ENCODE data around the gene AK5. TPM values are rescaled to one million over a fixed set of nuclear protein-coding genes. Genes with fewer than 3 reads are reported as not detected.

Gene AK5
- total RNA-seq, 2 donors from 2014 or later, result 0.46 to 2.8 TPM

DNA sequence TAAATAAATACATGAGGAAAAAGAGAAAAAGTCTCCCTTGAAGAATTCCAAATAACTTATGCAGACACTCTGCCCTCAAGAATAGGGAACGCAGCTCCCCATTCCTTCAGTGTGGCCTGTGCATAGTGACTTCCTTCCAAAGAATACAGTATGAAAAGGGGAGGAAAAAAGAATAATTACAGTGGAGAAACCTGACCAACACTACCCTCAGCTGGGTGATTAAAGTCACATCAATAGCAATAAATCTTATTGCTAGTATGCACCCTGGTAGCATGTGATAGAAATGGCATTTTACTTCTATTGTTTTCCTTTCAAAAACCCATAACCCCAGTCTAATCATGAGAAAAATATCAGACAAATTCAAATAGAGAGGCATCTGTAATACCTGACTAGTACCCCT is 315.5 kb downstream of the AK5 start:
- Mint-ChIP-seq H3K9me3 (no peaks in the 10 kb centered on the region), H3K4me1 (peaks cover 10% of the 10 kb centered on the region), H3K27me3 (ENCODE audit: insufficient read depth) (no peaks in the 10 kb centered on the region), H3K36me3 (ENCODE audit: low read depth) (peaks cover 7% of the 10 kb centered on the region), H3K4me3 (no peak overlapping the region), H3K27ac (no peak overlapping the region)
- Histone ChIP-seq H3K27me3 (ENCODE audit: control insufficient read depth, insufficient read depth, low read length, poor library complexity, severe bottlenecking) (no peaks in the 10 kb centered on the region), H3K36me3 (ENCODE audit: control insufficient read depth, insufficient read depth, low read length) (peaks cover 11% of the 10 kb centered on the region), H3K9me3 (ENCODE audit: control insufficient read depth, low read length) (no peaks in the 10 kb centered on the region), H3K27ac (ENCODE audit: low read depth, low read length) (no peak overlapping the region), H3K9ac (ENCODE audit: extremely low read depth, low read length, poor library complexity, severe bottlenecking) (no peak overlapping the region), H3K4me3 (ENCODE audit: low read length) (no peak overlapping the region), H3K4me1 (ENCODE audit: control insufficient read depth, insufficient read depth, low read length) (no peaks in the 10 kb centered on the region)
- DNase-seq, result no peak
- WGBS, 2 experiments (ENCODE audit: insufficient coverage in 1 of 2, insufficient read length in 1 of 2), result 100% methylated on average over 1 of the region's 1 CpG; no CpG with 5 or more reads in 1 of the 2 experiments
- TF ChIP-seq, protein P1, sequence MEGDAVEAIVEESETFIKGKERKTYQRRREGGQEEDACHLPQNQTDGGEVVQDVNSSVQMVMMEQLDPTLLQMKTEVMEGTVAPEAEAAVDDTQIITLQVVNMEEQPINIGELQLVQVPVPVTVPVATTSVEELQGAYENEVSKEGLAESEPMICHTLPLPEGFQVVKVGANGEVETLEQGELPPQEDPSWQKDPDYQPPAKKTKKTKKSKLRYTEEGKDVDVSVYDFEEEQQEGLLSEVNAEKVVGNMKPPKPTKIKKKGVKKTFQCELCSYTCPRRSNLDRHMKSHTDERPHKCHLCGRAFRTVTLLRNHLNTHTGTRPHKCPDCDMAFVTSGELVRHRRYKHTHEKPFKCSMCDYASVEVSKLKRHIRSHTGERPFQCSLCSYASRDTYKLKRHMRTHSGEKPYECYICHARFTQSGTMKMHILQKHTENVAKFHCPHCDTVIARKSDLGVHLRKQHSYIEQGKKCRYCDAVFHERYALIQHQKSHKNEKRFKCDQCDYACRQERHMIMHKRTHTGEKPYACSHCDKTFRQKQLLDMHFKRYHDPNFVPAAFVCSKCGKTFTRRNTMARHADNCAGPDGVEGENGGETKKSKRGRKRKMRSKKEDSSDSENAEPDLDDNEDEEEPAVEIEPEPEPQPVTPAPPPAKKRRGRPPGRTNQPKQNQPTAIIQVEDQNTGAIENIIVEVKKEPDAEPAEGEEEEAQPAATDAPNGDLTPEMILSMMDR (conservative IDR thresholded peaks at IDR 0.05), result no peak

DNA sequence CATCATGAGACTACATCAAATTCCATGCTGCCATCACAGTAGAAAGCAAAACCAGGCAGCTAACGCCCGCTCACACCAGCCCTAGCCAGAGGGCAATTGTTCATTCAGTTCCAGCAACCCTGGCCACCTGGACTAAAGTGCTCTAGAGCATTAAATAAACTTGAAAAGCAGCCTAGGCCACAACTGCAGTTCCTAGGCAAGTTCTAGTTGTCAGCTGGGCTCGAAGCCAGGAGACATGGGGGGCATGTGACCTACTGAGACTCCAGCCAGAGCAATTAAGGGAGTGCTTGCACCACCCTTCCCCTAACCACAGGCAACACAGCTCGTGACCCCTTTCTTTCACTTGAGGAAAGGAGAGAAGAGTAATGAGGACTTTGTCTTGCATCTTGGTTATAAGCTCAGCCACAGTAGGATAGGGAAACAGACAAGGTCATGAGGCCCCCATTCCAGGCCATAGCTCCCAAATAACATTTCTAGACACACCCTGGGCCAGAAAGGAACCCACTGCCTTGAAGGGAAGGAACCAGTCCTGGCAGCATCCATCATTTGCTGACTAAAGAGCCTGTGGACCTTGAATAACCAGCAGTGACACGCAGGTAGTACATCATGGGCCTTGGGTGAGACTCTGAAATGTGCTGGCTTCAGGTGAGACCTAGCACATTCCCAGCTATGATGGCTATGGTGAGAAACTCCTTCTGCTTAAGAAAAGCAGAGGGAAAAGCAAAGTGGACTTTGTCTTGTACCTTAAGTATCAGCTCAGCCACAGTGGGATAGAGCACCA is 323.6 kb downstream of the AK5 start:
- Histone ChIP-seq H3K27ac (ENCODE audit: low read depth, low read length) (no peak overlapping the region), H3K9ac (ENCODE audit: extremely low read depth, low read length, poor library complexity, severe bottlenecking) (no peak overlapping the region), H3K36me3 (ENCODE audit: control insufficient read depth, insufficient read depth, low read length) (peaks cover 13% of the 10 kb centered on the region), H3K4me1 (ENCODE audit: control insufficient read depth, insufficient read depth, low read length) (no peaks in the 10 kb centered on the region), H3K9me3 (ENCODE audit: control insufficient read depth, low read length) (peaks cover 25% of the 10 kb centered on the region), H3K4me3 (ENCODE audit: low read length) (no peak overlapping the region), H3K27me3 (ENCODE audit: control insufficient read depth, insufficient read depth, low read length, poor library complexity, severe bottlenecking) (no peaks in the 10 kb centered on the region)
- H3K9me3 Mint-ChIP-seq, result peaks cover 28% of the 10 kb centered on the region
- WGBS, 2 experiments (ENCODE audit: insufficient coverage in 1 of 2, insufficient read length in 1 of 2), result 91 to 97% methylated on average over 5 of the region's 5 CpGs
- TF ChIP-seq, protein P1 (conservative IDR thresholded peaks at IDR 0.05), result no peak
- peaks cover 44% of the 10 kb centered on the region for H3K36me3 Mint-ChIP-seq (ENCODE audit: low read depth)
- no peaks in the 10 kb centered on the region for H3K27me3 Mint-ChIP-seq (ENCODE audit: insufficient read depth)
- peak overlapping the region; percentile 45 for H3K27ac Mint-ChIP-seq
- H3K4me3 Mint-ChIP-seq, result no peak overlapping the region
- no peak for DNase-seq
- H3K4me1 Mint-ChIP-seq, result peaks cover 8% of the 10 kb centered on the region

DNA sequence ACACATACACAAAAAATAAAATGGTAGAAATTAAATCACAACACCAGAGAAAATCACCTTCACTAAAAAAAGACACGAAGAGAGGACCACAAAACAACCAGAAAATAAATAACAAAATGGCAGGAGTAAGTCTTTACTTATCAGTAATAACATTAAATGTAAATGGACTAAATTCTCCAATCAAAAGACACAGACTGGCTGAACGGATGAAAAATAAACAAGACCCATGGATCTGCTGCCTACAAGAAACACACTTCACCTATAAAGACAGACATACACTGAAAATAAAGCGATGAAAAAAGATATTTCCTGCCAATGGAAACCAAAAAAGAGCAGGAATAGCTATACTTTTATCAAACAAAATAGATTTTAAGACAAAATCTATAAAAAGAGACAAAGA is 327.1 kb downstream of the AK5 start:
- 98% methylated on average over 3 of the region's 3 CpGs; no CpG with 5 or more reads in 1 of the 2 experiments for WGBS, 2 experiments (ENCODE audit: insufficient coverage in 1 of 2, insufficient read length in 1 of 2)
- H3K9ac ChIP-seq (ENCODE audit: extremely low read depth, low read length, poor library complexity, severe bottlenecking), result no peak overlapping the region
- H3K4me1 Mint-ChIP-seq, result no peaks in the 10 kb centered on the region
- H3K36me3 Mint-ChIP-seq (ENCODE audit: low read depth), result peaks cover 63% of the 10 kb centered on the region
- H3K27ac ChIP-seq (ENCODE audit: low read depth, low read length), result no peak overlapping the region
- no peaks in the 10 kb centered on the region for H3K27me3 ChIP-seq (ENCODE audit: control insufficient read depth, insufficient read depth, low read length, poor library complexity, severe bottlenecking)
- no peak overlapping the region for H3K4me3 Mint-ChIP-seq
- H3K9me3 ChIP-seq (ENCODE audit: control insufficient read depth, low read length), result peaks cover 38% of the 10 kb centered on the region
- H3K27me3 Mint-ChIP-seq (ENCODE audit: insufficient read depth), result no peaks in the 10 kb centered on the region
- H3K9me3 Mint-ChIP-seq, result peaks cover 39% of the 10 kb centered on the region
- no peaks in the 10 kb centered on the region for H3K4me1 ChIP-seq (ENCODE audit: control insufficient read depth, insufficient read depth, low read length)
- no peak overlapping the region for H3K27ac Mint-ChIP-seq
- no peak for DNase-seq
- TF ChIP-seq, protein P1 (conservative IDR thresholded peaks at IDR 0.05), result no peak
- peaks cover 13% of the 10 kb centered on the region for H3K36me3 ChIP-seq (ENCODE audit: control insufficient read depth, insufficient read depth, low read length)
- peak overlapping the region; percentile 62 for H3K4me3 ChIP-seq (ENCODE audit: low read length)

Other genes starting within 250 kb of the AK5 start
- 10 to 100 TPM; 19.9 to 26.7 TPM for gene PIGK, start 62.6 kb upstream of the AK5 start, total RNA-seq

Measured in endodermal cell (in vitro differentiated cells).